Liver (tissue), 9 donors: ENCODE measurements around the gene GNB1L. TPM values are rescaled to one million over a fixed set of nuclear protein-coding genes. Genes with fewer than 3 reads are reported as not detected.

ENCODE experiments used
- DNase-seq: peaks from one replicate; pipeline ENCODE4 v3.0.0-alpha.2; 2017; ENCODE audit warnings: low spot score
- H3K27ac ChIP-seq, 2 donors: one replicate each; pipeline ENCODE4 v1.7.0; 2013; ENCODE audit warnings: inconsistent platforms in 2 of 2, low read length in 2 of 2, control low read depth in 1 of 2, low read depth in 1 of 2, mild to moderate bottlenecking in 1 of 2
- H3K27me3 ChIP-seq, 4 donors: one replicate each; pipeline versions ENCODE4 v1.6.1 to v1.7.0; 2013; ENCODE audit warnings: low read length in 3 of 4, inconsistent platforms in 1 of 4, mild to moderate bottlenecking in 1 of 4, moderate library complexity in 1 of 4; ENCODE audit not compliant: control insufficient read depth in 4 of 4, insufficient read depth in 4 of 4
- H3K36me3 ChIP-seq, 4 donors: one replicate each; pipeline versions ENCODE4 v1.6.1 to v1.7.0; 2013; ENCODE audit warnings: low read length in 3 of 4, mild to moderate bottlenecking in 3 of 4, low read depth in 1 of 4, moderate library complexity in 1 of 4; ENCODE audit not compliant: control insufficient read depth in 4 of 4, insufficient read depth in 3 of 4
- H3K4me1 ChIP-seq, 4 donors: one replicate each; pipeline versions ENCODE4 v1.6.1 to v1.7.0; 2013; ENCODE audit warnings: low read length in 3 of 4, mild to moderate bottlenecking in 3 of 4, moderate library complexity in 1 of 4; ENCODE audit not compliant: control insufficient read depth in 4 of 4, insufficient read depth in 4 of 4
- H3K4me3 ChIP-seq, 3 donors: one replicate each; pipeline versions ENCODE4 v1.6.1 to v1.7.0; 2013; ENCODE audit warnings: low read length in 3 of 3, control low read depth in 1 of 3, low read depth in 1 of 3, mild to moderate bottlenecking in 1 of 3
- H3K9ac ChIP-seq, 2 donors: one replicate each; pipeline ENCODE4 v1.7.0; 2013; ENCODE audit warnings: low read length in 2 of 2, mild to moderate bottlenecking in 2 of 2, moderate library complexity in 2 of 2, control low read depth in 1 of 2, low read depth in 1 of 2
- H3K9me3 ChIP-seq, 4 donors: one replicate each; pipeline versions ENCODE4 v1.6.1 to v1.7.0; 2013; ENCODE audit warnings: low read length in 3 of 4; ENCODE audit not compliant: control insufficient read depth in 4 of 4
- ATF3 ChIP-seq: IDR thresholded peaks from 2 replicates; pipeline ENCODE4 v1.6.1; 2016; ENCODE audit warnings: antibody characterized with exemption
- CTCF ChIP-seq: fragments of 150-350 bp; IDR thresholded peaks from 2 replicates; pipeline ENCODE4 v1.5.1; 2017; ENCODE audit warnings: improper control_type of control experiment, low read depth, low read length; ENCODE audit not compliant: missing input control
- EGR1 ChIP-seq, 2 donors: IDR thresholded peaks; 2 replicates each; pipeline ENCODE4 v1.6.1; 2016 to 2018; ENCODE audit warnings: antibody characterized with exemption in 2 of 2, low read depth in 2 of 2
- FOXA1 ChIP-seq: IDR thresholded peaks from 2 replicates; pipeline ENCODE4 v1.6.1; 2016; ENCODE audit warnings: antibody characterized with exemption
- FOXA2 ChIP-seq: IDR thresholded peaks from 2 replicates; pipeline ENCODE4 v1.6.1; 2016; ENCODE audit warnings: antibody characterized with exemption
- GABPA ChIP-seq, 2 donors: IDR thresholded peaks in 1 of 2; conservative IDR thresholded peaks in 1 of 2; 2 replicates each; pipeline ENCODE4 v1.6.1; 2016; ENCODE audit warnings: antibody characterized with exemption in 2 of 2, mild to moderate bottlenecking in 1 of 2, moderate library complexity in 1 of 2
- HNF4A ChIP-seq, 2 donors: conservative IDR thresholded peaks; 2 replicates each; pipeline ENCODE4 v1.6.1; 2016; ENCODE audit warnings: antibody characterized with exemption in 2 of 2, mild to moderate bottlenecking in 2 of 2
- HNF4G ChIP-seq: IDR thresholded peaks from 2 replicates; pipeline ENCODE4 v1.6.1; 2016; ENCODE audit warnings: antibody characterized with exemption
- JUND ChIP-seq, 2 donors: IDR thresholded peaks; 2 replicates each; pipeline ENCODE4 v1.6.1; 2016; ENCODE audit warnings: antibody characterized with exemption in 2 of 2
- MAX ChIP-seq: IDR thresholded peaks from 2 replicates; pipeline ENCODE4 v1.6.1; 2016; ENCODE audit warnings: antibody characterized with exemption
- NR2F2 ChIP-seq: IDR thresholded peaks from 2 replicates; pipeline ENCODE4 v1.6.1; 2016; ENCODE audit warnings: antibody characterized with exemption
- RAD21 ChIP-seq, 2 donors: IDR thresholded peaks; 2 replicates each; pipeline ENCODE4 v1.6.1; 2016; ENCODE audit warnings: antibody characterized with exemption in 2 of 2, mild to moderate bottlenecking in 2 of 2
- REST ChIP-seq: IDR thresholded peaks from 2 replicates; pipeline ENCODE4 v1.6.1; 2016; ENCODE audit warnings: antibody characterized with exemption, mild to moderate bottlenecking
- RXRA ChIP-seq, 2 donors: IDR thresholded peaks; 2 replicates each; pipeline ENCODE4 v1.6.1; 2017 to 2018; ENCODE audit warnings: antibody characterized with exemption in 2 of 2, mild to moderate bottlenecking in 1 of 2
- SP1 ChIP-seq: IDR thresholded peaks from 2 replicates; pipeline ENCODE4 v1.6.1; 2018; ENCODE audit warnings: antibody characterized with exemption, mild to moderate bottlenecking
- TAF1 ChIP-seq: conservative IDR thresholded peaks from 2 replicates; pipeline ENCODE4 v1.6.1; 2016; ENCODE audit warnings: antibody characterized with exemption, mild to moderate bottlenecking
- YY1 ChIP-seq: IDR thresholded peaks from 2 replicates; pipeline ENCODE4 v1.6.1; 2016; ENCODE audit warnings: antibody characterized with exemption, mild to moderate bottlenecking
- ZBTB33 ChIP-seq: IDR thresholded peaks from 2 replicates; pipeline ENCODE4 v1.6.1; 2016; ENCODE audit warnings: antibody characterized with exemption
- WGBS: extraction: QIAGEN DNeasy Blood & Tissue Kit; methylation state at CpG from one replicate; pipeline ENCODE4 v1.1.7; 2013; 5-methylcytosine and 5-hydroxymethylcytosine counted together
- polyA plus RNA-seq, 2 donors: library from polyadenylated mRNA; stranded (reverse) in 1 of 2; unstranded in 1 of 2; fragments of 200-250 nt in 1 of 2; fragments of >200 nt in 1 of 2; fragmentation: Nextera tagmentation in 1 of 2; extraction: Ambion mirVana in 1 of 2; gene quantifications; one replicate each; pipeline versions ENCODE4 v1.2.1 to v1.2.3, GENCODE V29; 2013 to 2015
- total RNA-seq, 2 donors: library from RNA; depleted of rRNA; stranded (reverse); fragments of >200 nt; gene quantifications; one replicate each; pipeline ENCODE4 v1.2.3, GENCODE V29; 2014
- donor health status: healthy.
- donor health status: healthy.
- donor health status: healthy.
- donor health status: healthy.
- donor health status: healthy.

The GNB1L gene
- total and polyA plus RNA-seq, 4 donors, result 1.5 to 3.6 (median 1.9) TPM

- DNase-seq, result no peak
- Histone ChIP-seq H3K4me1 (no peaks in the 10 kb centered on the region), H3K9me3 (no peaks in the 10 kb centered on the region), H3K9ac (no peak overlapping the region), H3K27me3 (no peaks in the 10 kb centered on the region), H3K36me3 (no peaks in the 10 kb centered on the region), H3K4me3 (no peak overlapping the region), H3K27ac (no peak overlapping the region)
- no peak for TF ChIP-seq HNF4G
- no peak for TF ChIP-seq NR2F2
- TF ChIP-seq TAF1, result no peak
- TF ChIP-seq FOXA1, result no peak
- TF ChIP-seq SP1, result no peak
- no peak for TF ChIP-seq RAD21 (IDR thresholded peaks at IDR 0.05)
- TF ChIP-seq ZBTB33, result no peak
- no peak for TF ChIP-seq GABPA (IDR thresholded peaks at IDR 0.05 in 1 of 2, conservative IDR thresholded peaks at IDR 0.05 in 1 of 2)
- TF ChIP-seq EGR1 (IDR thresholded peaks at IDR 0.05; ENCODE audit: low read depth in 2 of 2), result no peak
- no peak for TF ChIP-seq FOXA2
- no peak for TF ChIP-seq JUND (IDR thresholded peaks at IDR 0.05)
- TF ChIP-seq RXRA (IDR thresholded peaks at IDR 0.05), result no peak
- no peak for TF ChIP-seq MAX
- no peak for TF ChIP-seq ATF3
- no peak for TF ChIP-seq REST
- TF ChIP-seq HNF4A (conservative IDR thresholded peaks at IDR 0.05), result no peak
- TF ChIP-seq YY1, result no peak
- 91% methylated on average over 12 of the region's 12 CpGs for WGBS
These were observed 10.6 kb upstream of the GNB1L start for GRCh38 chr22:19865141-19865829.

- TF ChIP-seq HNF4G (no peak), JUND (IDR thresholded peaks at IDR 0.05) (no peak), EGR1 (IDR thresholded peaks at IDR 0.05; ENCODE audit: low read depth in 2 of 2) (no peak), CTCF (no peak)
- Histone ChIP-seq H3K4me1 (no peaks in the 10 kb centered on the region), H3K27ac (no peak overlapping the region), H3K36me3 (no peaks in the 10 kb centered on the region), H3K4me3 (no peak overlapping the region), H3K9ac (no peak overlapping the region), H3K27me3 (no peaks in the 10 kb centered on the region), H3K9me3 (no peaks in the 10 kb centered on the region)
- DNase-seq, result no peak
- WGBS, result 97% methylated on average over 5 of the region's 5 CpGs
These were observed 9.9 kb upstream of the GNB1L start for GRCh38 chr22:19864538-19865106.
